GM19463 (cell line): ENCODE measurements around the gene XRCC4.

ENCODE experiments used
- ATAC-seq: cut with Tn5 transposase; IDR thresholded peaks from one replicate; pipeline ENCODE4 v1.9.1; 2021; ENCODE audit warnings: mild to moderate bottlenecking, moderate library complexity; ENCODE audit not compliant: unreplicated experiment

Gene XRCC4

GRCh38 chr5:83375049-83375745 is 297.9 kb downstream of the XRCC4 start:
- ATAC-seq, result no peak

GRCh38 chr5:83376461-83376860 is 299.1 kb downstream of the XRCC4 start:
- ATAC-seq, result no peak

- ATAC-seq, result no peak
These were observed 300.0 kb downstream of the XRCC4 start for GRCh38 chr5:83377131-83377865.

GRCh38 chr5:83378624-83379289 is 301.4 kb downstream of the XRCC4 start:
- ATAC-seq, result no peak

GRCh38 chr5:83385812-83386211 is 308.5 kb downstream of the XRCC4 start:
- ATAC-seq, result no peak

GRCh38 chr5:83387041-83387440 is 309.7 kb downstream of the XRCC4 start:
- no peak for ATAC-seq

- no peak for ATAC-seq
These were observed 311.3 kb downstream of the XRCC4 start for GRCh38 chr5:83388608-83389007.

- ATAC-seq, result no peak
These were observed 315.6 kb downstream of the XRCC4 start for GRCh38 chr5:83392766-83393503.

- ATAC-seq, result no peak
These were observed 316.1 kb downstream of the XRCC4 start for GRCh38 chr5:83393504-83393866.

- ATAC-seq, result no peak
These were observed 316.8 kb downstream of the XRCC4 start for GRCh38 chr5:83394190-83394589.

GRCh38 chr5:83396662-83397061 is 319.3 kb downstream of the XRCC4 start:
- no peak for ATAC-seq

GRCh38 chr5:83397658-83398057 is 320.3 kb downstream of the XRCC4 start:
- no peak for ATAC-seq

- no peak for ATAC-seq
These were observed 322.9 kb downstream of the XRCC4 start for GRCh38 chr5:83400241-83400640.

- ATAC-seq, result no peak
These were observed 323.4 kb downstream of the XRCC4 start for GRCh38 chr5:83400701-83401100.

GRCh38 chr5:83401122-83401731 is 323.9 kb downstream of the XRCC4 start:
- ATAC-seq, result peak; percentile 65

- ATAC-seq, result no peak
These were observed 324.4 kb downstream of the XRCC4 start for GRCh38 chr5:83401775-83402174.
